PC-9 (cell line): ENCODE data around the gene PTPRR.

Experiments used
- CTCF ChIP-seq: fragments of 200-600 bp; sonication (generic); conservative IDR thresholded peaks from 2 replicates; pipeline ENCODE4 v1.6.1; 2017; ENCODE audit warnings: mixed run types, antibody characterized with exemption, mild to moderate bottlenecking, moderate library complexity
- EZH2 ChIP-seq: fragments of 200-600 bp; sonication (generic); IDR thresholded peaks from 2 replicates; pipeline ENCODE4 v1.8.0; 2017; ENCODE audit warnings: antibody characterized with exemption, low read depth

GRCh38 chr12:70721216-70721615 is 199.3 kb downstream of the PTPRR start:
- no peak for TF ChIP-seq CTCF
- TF ChIP-seq EZH2: no peak
